ENCODE results near the gene COQ4.

Gene COQ4

GRCh38 chr9:128358861-128359260 is 36.2 kb downstream of the COQ4 start:
- Histone ChIP-seq H3K9me3 (ENCODE audit: control insufficient read depth, low read length) (no peaks in the 10 kb centered on the region), H3K27me3 (ENCODE audit: control insufficient read depth, insufficient read depth, low read length) (no peaks in the 10 kb centered on the region), H3K36me3 (ENCODE audit: control insufficient read depth, insufficient read depth, low read length) (peaks cover 8% of the 10 kb centered on the region), H3K4me1 (ENCODE audit: control insufficient read depth, insufficient read depth, low read length) (peaks cover 13% of the 10 kb centered on the region), H3K4me3 (ENCODE audit: low read length) (no peak overlapping the region), H3K9ac (ENCODE audit: low read length) (no peak overlapping the region)

DNA sequence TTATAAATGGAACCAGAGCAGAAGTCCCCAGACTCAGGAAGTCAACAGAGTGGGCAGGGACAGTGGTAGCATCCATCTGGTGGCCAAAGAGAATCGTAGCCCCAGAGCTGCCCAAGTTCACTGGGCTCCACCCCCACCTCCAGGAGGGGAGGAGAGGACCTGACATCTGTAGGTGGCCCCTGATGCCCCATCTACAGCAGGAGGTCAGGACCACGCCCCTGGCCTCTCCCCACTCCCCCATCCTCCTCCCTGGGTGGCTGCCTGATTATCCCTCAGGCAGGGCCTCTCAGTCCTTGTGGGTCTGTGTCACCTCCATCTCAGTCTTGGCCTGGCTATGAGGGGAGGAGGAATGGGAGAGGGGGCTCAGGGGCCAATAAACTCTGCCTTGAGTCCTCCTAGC is 38.2 kb downstream of the COQ4 start:
- Histone ChIP-seq H3K4me3 (ENCODE audit: low read length) (no peak overlapping the region), H3K36me3 (ENCODE audit: control insufficient read depth, insufficient read depth, low read length) (no peaks in the 10 kb centered on the region), H3K27me3 (ENCODE audit: control insufficient read depth, insufficient read depth, low read length) (no peaks in the 10 kb centered on the region), H3K4me1 (ENCODE audit: control insufficient read depth, insufficient read depth, low read length) (peaks cover 23% of the 10 kb centered on the region), H3K9ac (ENCODE audit: low read length) (no peak overlapping the region), H3K9me3 (ENCODE audit: control insufficient read depth, low read length) (no peaks in the 10 kb centered on the region)

GRCh38 chr9:128361296-128361985 is 38.8 kb downstream of the COQ4 start:
- Histone ChIP-seq H3K4me1 (ENCODE audit: control insufficient read depth, insufficient read depth, low read length) (peaks cover 23% of the 10 kb centered on the region), H3K9ac (ENCODE audit: low read length) (peak overlapping the region; percentile 42), H3K36me3 (ENCODE audit: control insufficient read depth, insufficient read depth, low read length) (no peaks in the 10 kb centered on the region), H3K4me3 (ENCODE audit: low read length) (no peak overlapping the region), H3K27me3 (ENCODE audit: control insufficient read depth, insufficient read depth, low read length) (no peaks in the 10 kb centered on the region), H3K9me3 (ENCODE audit: control insufficient read depth, low read length) (no peaks in the 10 kb centered on the region)

DNA sequence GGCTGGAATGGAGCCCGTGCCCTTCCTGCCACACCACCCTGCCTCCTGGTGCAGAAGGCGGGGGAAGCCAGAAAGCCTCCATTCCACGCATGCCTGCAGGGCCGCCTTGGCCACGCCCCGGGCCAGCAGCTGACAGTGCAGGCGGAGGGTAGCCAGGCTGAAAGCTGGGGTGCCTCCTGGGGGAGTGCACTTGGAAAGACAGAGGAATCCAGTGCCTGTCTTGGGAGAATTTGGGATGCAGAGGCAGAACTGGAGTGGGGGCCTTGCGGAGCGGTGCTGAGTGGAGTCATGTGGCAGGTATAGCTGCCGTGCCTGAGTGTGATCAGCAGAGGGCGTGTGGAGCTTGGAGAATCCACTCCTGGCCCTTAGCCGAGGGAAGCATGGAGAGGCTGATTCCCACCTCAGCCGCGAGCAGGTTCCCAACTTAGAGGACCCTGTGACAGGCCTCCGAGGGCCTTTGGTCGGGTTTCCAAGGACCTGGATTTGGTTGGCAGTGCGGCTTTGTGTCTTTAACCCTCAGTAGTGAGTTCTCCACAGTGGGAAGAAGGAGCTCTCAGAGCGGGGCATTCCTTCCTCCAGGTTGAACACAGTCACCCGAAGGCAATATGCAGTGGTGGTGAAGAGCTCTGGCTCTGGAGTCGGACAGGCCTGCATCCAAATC is 39.5 kb downstream of the COQ4 start:
- H3K4me3 ChIP-seq (ENCODE audit: low read length): no peak overlapping the region
- H3K9ac ChIP-seq (ENCODE audit: low read length): peak overlapping the region; percentile 42
- H3K27me3 ChIP-seq (ENCODE audit: control insufficient read depth, insufficient read depth, low read length): no peaks in the 10 kb centered on the region
- no peaks in the 10 kb centered on the region for H3K9me3 ChIP-seq (ENCODE audit: control insufficient read depth, low read length)
- no peaks in the 10 kb centered on the region for H3K36me3 ChIP-seq (ENCODE audit: control insufficient read depth, insufficient read depth, low read length)
- H3K4me1 ChIP-seq (ENCODE audit: control insufficient read depth, insufficient read depth, low read length): peaks cover 23% of the 10 kb centered on the region

GRCh38 chr9:128362774-128363173 is 40.1 kb downstream of the COQ4 start:
- Histone ChIP-seq H3K4me1 (ENCODE audit: control insufficient read depth, insufficient read depth, low read length) (peaks cover 23% of the 10 kb centered on the region), H3K27me3 (ENCODE audit: control insufficient read depth, insufficient read depth, low read length) (no peaks in the 10 kb centered on the region), H3K4me3 (ENCODE audit: low read length) (no peak overlapping the region), H3K9me3 (ENCODE audit: control insufficient read depth, low read length) (no peaks in the 10 kb centered on the region), H3K36me3 (ENCODE audit: control insufficient read depth, insufficient read depth, low read length) (no peaks in the 10 kb centered on the region), H3K9ac (ENCODE audit: low read length) (no peak overlapping the region)

DNA sequence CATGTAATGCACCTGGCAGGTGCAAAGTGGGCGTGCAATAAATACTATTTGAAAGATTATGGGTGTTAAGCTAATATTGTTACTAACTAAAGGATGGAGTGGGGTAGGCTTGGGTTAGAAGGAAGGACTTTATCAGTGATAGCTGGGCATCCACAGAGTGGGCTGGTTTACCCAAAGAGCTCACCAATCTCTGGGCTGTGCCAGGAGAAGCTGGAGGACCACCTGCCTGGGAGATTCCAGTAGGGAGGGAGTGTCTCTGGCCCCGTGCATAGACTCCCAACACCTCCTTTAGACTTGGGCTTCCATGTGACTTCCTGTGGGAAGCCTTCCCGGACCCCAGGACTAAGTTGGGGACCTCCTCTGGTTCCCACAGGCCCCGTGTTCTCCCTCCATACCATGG is 42.9 kb downstream of the COQ4 start:
- Histone ChIP-seq H3K9me3 (ENCODE audit: control insufficient read depth, low read length) (no peaks in the 10 kb centered on the region), H3K4me1 (ENCODE audit: control insufficient read depth, insufficient read depth, low read length) (peaks cover 27% of the 10 kb centered on the region), H3K9ac (ENCODE audit: low read length) (no peak overlapping the region), H3K4me3 (ENCODE audit: low read length) (no peak overlapping the region), H3K36me3 (ENCODE audit: control insufficient read depth, insufficient read depth, low read length) (no peaks in the 10 kb centered on the region), H3K27me3 (ENCODE audit: control insufficient read depth, insufficient read depth, low read length) (no peaks in the 10 kb centered on the region)

DNA sequence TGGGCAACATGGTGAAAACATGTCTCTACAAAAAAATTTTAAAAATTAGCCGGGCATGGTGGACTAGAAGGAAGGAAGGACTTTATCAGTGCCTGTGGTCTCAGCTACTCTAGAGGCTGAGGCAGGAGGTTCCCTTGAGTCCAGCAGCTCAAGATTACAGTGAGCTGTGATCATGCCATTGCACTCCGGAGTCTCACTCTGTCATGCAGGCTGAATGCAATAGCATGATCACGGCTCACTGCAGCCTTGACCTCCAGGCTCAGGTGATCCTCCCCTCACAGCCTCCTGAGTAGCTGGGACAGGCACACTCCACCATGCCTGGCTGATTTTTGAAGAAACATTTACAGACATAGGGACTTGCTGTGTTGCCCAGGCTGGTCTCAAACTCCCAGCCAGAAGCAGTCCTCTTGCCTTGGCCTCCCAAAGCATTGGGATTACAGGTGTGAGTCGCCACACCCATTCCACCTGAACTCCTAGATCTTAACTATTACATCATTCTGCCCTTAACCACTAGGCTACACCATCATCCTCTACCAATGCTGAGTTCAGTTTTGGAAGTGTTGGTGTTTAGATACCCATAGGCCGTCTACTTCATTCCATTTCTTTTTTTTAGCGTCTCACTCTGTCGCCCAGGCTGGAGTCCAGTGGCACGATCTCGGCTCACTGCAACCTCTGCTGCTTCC is 46.5 kb downstream of the COQ4 start:
- Histone ChIP-seq H3K4me1 (ENCODE audit: control insufficient read depth, insufficient read depth, low read length) (peaks cover 27% of the 10 kb centered on the region), H3K4me3 (ENCODE audit: low read length) (no peak overlapping the region), H3K9ac (ENCODE audit: low read length) (no peak overlapping the region)

GRCh38 chr9:128370367-128370751 is 47.7 kb downstream of the COQ4 start:
- Histone ChIP-seq H3K27me3 (ENCODE audit: control insufficient read depth, insufficient read depth, low read length) (no peaks in the 10 kb centered on the region), H3K9me3 (ENCODE audit: control insufficient read depth, low read length) (no peaks in the 10 kb centered on the region), H3K9ac (ENCODE audit: low read length) (peak overlapping the region; percentile 92), H3K4me3 (ENCODE audit: low read length) (peak overlapping the region; percentile 64), H3K4me1 (ENCODE audit: control insufficient read depth, insufficient read depth, low read length) (peaks cover 18% of the 10 kb centered on the region), H3K36me3 (ENCODE audit: control insufficient read depth, insufficient read depth, low read length) (no peaks in the 10 kb centered on the region)

More for the DNA sequence above, 46.5 kb downstream of the COQ4 start:
- H3K36me3 ChIP-seq (ENCODE audit: control insufficient read depth, insufficient read depth, low read length): no peaks in the 10 kb centered on the region
- no peaks in the 10 kb centered on the region for H3K27me3 ChIP-seq (ENCODE audit: control insufficient read depth, insufficient read depth, low read length)
- no peaks in the 10 kb centered on the region for H3K9me3 ChIP-seq (ENCODE audit: control insufficient read depth, low read length)

- peak within 1 kb of the TSS; percentile 64 for H3K4me3 ChIP-seq (ENCODE audit: low read length)
- no peaks in the 10 kb centered on the region for H3K36me3 ChIP-seq (ENCODE audit: control insufficient read depth, insufficient read depth, low read length)
- peaks cover 18% of the 10 kb centered on the region for H3K4me1 ChIP-seq (ENCODE audit: control insufficient read depth, insufficient read depth, low read length)
- H3K9ac ChIP-seq (ENCODE audit: low read length): peak within 1 kb of the TSS; percentile 92
- H3K9me3 ChIP-seq (ENCODE audit: control insufficient read depth, low read length): no peaks in the 10 kb centered on the region
- H3K27me3 ChIP-seq (ENCODE audit: control insufficient read depth, insufficient read depth, low read length): no peaks in the 10 kb centered on the region
Measured at GRCh38 chr9:128370752-128371629, 48.4 kb downstream of the COQ4 start, which contains the start of gene URM1. URM1 (plus strand) TSS chr9:128371374; CDS start chr9:128371381, 7 bp downstream.

GRCh38 chr9:128371630-128372117 is 49.0 kb downstream of the COQ4 start:
- Histone ChIP-seq H3K9me3 (ENCODE audit: control insufficient read depth, low read length) (no peaks in the 10 kb centered on the region), H3K4me3 (ENCODE audit: low read length) (peak overlapping the region; percentile 63), H3K9ac (ENCODE audit: low read length) (peak overlapping the region; percentile 92), H3K4me1 (ENCODE audit: control insufficient read depth, insufficient read depth, low read length) (peaks cover 18% of the 10 kb centered on the region), H3K36me3 (ENCODE audit: control insufficient read depth, insufficient read depth, low read length) (no peaks in the 10 kb centered on the region), H3K27me3 (ENCODE audit: control insufficient read depth, insufficient read depth, low read length) (no peaks in the 10 kb centered on the region)

- peak overlapping the region; percentile 92 for H3K9ac ChIP-seq (ENCODE audit: low read length)
- H3K4me1 ChIP-seq (ENCODE audit: control insufficient read depth, insufficient read depth, low read length): peaks cover 18% of the 10 kb centered on the region
- H3K9me3 ChIP-seq (ENCODE audit: control insufficient read depth, low read length): no peaks in the 10 kb centered on the region
- no peaks in the 10 kb centered on the region for H3K27me3 ChIP-seq (ENCODE audit: control insufficient read depth, insufficient read depth, low read length)
- no peaks in the 10 kb centered on the region for H3K36me3 ChIP-seq (ENCODE audit: control insufficient read depth, insufficient read depth, low read length)
- peak overlapping the region; percentile 63 for H3K4me3 ChIP-seq (ENCODE audit: low read length)
Measured at GRCh38 chr9:128372188-128372641, 49.6 kb downstream of the COQ4 start.

Data from mucosa of stomach (tissue), 1 donor.